Measurements from ENCODE around the gene OR7C2. TPM values are rescaled to one million over a fixed set of nuclear protein-coding genes. Genes with fewer than 3 reads are reported as not detected.

The OR7C2 gene
- total RNA-seq, 1 donor from 2014 or later: not detected

- peaks cover 9% of the 10 kb centered on the region for H3K36me3 Mint-ChIP-seq
- H3K9me3 Mint-ChIP-seq: peaks cover 10% of the 10 kb centered on the region
- no peaks in the 10 kb centered on the region for H3K27me3 Mint-ChIP-seq
- no peaks in the 10 kb centered on the region for H3K4me1 Mint-ChIP-seq (ENCODE audit: unreplicated experiment)
- TF ChIP-seq, protein P1, sequence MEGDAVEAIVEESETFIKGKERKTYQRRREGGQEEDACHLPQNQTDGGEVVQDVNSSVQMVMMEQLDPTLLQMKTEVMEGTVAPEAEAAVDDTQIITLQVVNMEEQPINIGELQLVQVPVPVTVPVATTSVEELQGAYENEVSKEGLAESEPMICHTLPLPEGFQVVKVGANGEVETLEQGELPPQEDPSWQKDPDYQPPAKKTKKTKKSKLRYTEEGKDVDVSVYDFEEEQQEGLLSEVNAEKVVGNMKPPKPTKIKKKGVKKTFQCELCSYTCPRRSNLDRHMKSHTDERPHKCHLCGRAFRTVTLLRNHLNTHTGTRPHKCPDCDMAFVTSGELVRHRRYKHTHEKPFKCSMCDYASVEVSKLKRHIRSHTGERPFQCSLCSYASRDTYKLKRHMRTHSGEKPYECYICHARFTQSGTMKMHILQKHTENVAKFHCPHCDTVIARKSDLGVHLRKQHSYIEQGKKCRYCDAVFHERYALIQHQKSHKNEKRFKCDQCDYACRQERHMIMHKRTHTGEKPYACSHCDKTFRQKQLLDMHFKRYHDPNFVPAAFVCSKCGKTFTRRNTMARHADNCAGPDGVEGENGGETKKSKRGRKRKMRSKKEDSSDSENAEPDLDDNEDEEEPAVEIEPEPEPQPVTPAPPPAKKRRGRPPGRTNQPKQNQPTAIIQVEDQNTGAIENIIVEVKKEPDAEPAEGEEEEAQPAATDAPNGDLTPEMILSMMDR (conservative IDR thresholded peaks at IDR 0.05): no peak
- H3K4me3 Mint-ChIP-seq: no peak overlapping the region
- no peak for DNase-seq (ENCODE audit: extremely low spot score, unreplicated experiment)
- H3K27ac Mint-ChIP-seq: no peak overlapping the region
Observed at GRCh38 chr19:14961956-14962685, 20.8 kb downstream of the OR7C2 start.

DNA sequence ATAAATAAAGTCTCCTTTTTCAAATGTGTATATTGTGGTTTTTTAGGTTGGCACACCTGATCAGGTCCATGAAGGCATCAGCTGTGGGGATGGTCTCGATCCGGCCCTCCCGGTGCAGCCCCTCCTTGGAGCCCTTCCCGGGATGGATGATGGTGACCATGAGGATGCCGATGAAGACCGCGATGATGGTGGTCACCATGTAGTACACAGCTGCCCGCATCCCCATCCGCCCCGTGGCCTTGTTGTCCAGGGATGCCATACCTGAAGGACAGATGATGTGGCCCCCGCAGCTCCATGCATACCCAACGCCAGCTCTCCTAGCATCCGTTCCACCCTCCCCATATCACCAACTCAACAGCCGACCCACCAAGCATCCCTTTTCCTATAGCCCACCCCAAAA is 27.0 kb downstream of the OR7C2 start:
- Mint-ChIP-seq H3K27me3 (no peaks in the 10 kb centered on the region), H3K36me3 (peaks cover 10% of the 10 kb centered on the region), H3K4me1 (ENCODE audit: unreplicated experiment) (no peaks in the 10 kb centered on the region), H3K9me3 (no peaks in the 10 kb centered on the region), H3K4me3 (no peak overlapping the region), H3K27ac (no peak overlapping the region)
- DNase-seq (ENCODE audit: extremely low spot score, unreplicated experiment): no peak
- TF ChIP-seq, protein P1 (conservative IDR thresholded peaks at IDR 0.05): no peak

DNA sequence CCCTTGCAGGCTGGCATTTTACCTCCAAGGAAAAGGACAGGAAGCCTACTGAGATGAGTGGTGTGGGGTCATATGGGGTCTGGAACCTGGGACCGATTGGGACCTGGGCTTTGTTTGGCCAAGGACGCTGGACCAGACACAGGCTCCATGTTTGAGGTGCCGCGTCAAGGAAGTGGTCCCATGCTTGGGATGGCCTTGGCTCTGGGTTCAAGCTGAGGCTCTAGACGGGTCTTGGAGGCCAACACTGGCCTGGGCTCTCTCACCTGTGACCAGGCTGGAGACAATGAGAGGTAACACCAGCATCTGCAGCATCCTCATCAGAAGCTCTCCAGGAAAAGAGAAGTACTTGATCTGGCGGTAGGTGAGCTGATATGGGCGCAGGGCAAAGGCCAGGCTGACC is 30.2 kb downstream of the OR7C2 start:
- H3K4me1 Mint-ChIP-seq (ENCODE audit: unreplicated experiment): no peaks in the 10 kb centered on the region
- H3K36me3 Mint-ChIP-seq: peaks cover 6% of the 10 kb centered on the region

GRCh38 chr19:14972676-14973075 is 31.4 kb downstream of the OR7C2 start:
- H3K27ac Mint-ChIP-seq: no peak overlapping the region
- TF ChIP-seq, protein P1 (conservative IDR thresholded peaks at IDR 0.05): no peak
- peaks cover 1% of the 10 kb centered on the region for H3K27me3 Mint-ChIP-seq
- no peaks in the 10 kb centered on the region for H3K9me3 Mint-ChIP-seq
- H3K36me3 Mint-ChIP-seq: peaks cover 6% of the 10 kb centered on the region
- no peaks in the 10 kb centered on the region for H3K4me1 Mint-ChIP-seq (ENCODE audit: unreplicated experiment)
- H3K4me3 Mint-ChIP-seq: no peak overlapping the region
- no peak for DNase-seq (ENCODE audit: extremely low spot score, unreplicated experiment)

More for the DNA sequence above, 30.2 kb downstream of the OR7C2 start:
- no peak overlapping the region for H3K27ac Mint-ChIP-seq
- TF ChIP-seq, protein P1 (conservative IDR thresholded peaks at IDR 0.05): no peak
- no peaks in the 10 kb centered on the region for H3K27me3 Mint-ChIP-seq
- DNase-seq (ENCODE audit: extremely low spot score, unreplicated experiment): no peak
- H3K4me3 Mint-ChIP-seq: no peak overlapping the region
- no peaks in the 10 kb centered on the region for H3K9me3 Mint-ChIP-seq

DNA sequence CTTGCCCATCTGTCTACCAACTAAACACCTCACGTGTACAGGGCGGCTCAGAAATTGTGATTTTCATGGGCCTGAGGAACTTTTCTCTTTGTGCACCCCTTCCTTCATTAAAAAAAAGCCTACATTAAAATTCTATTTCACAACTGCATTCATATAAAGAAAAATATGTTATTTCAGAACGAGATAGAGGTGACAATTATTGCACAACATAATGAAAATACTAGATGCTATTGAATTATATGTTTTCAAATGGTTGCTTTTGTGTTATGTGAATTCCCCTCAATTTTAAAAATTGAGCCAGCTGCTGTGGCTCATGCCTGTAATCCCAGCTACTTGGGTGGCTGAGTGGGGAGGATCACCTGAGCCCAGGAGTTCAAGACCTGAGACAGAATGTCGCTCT is 33.2 kb downstream of the OR7C2 start:
- no peak overlapping the region for H3K27ac Mint-ChIP-seq
- no peak overlapping the region for H3K4me3 Mint-ChIP-seq
- TF ChIP-seq, protein P1 (conservative IDR thresholded peaks at IDR 0.05): no peak
- no peaks in the 10 kb centered on the region for H3K9me3 Mint-ChIP-seq
- H3K4me1 Mint-ChIP-seq (ENCODE audit: unreplicated experiment): no peaks in the 10 kb centered on the region
- no peak for DNase-seq (ENCODE audit: extremely low spot score, unreplicated experiment)
- H3K36me3 Mint-ChIP-seq: peaks cover 6% of the 10 kb centered on the region
- H3K27me3 Mint-ChIP-seq: peaks cover 17% of the 10 kb centered on the region
